Activated gamma-delta T cell treated with Interleukin-2 at 50 U/mL for 16 hours (primary cell): ENCODE data around the gene XKRX.

Experiments
- DNase-seq: peaks from one replicate; pipeline ENCODE4 v3.0.0-alpha.2; 2020

The XKRX gene

GRCh38 chrX:100883654-100884053 is 45.1 kb downstream of the XKRX start:
- no peak for DNase-seq

DNA sequence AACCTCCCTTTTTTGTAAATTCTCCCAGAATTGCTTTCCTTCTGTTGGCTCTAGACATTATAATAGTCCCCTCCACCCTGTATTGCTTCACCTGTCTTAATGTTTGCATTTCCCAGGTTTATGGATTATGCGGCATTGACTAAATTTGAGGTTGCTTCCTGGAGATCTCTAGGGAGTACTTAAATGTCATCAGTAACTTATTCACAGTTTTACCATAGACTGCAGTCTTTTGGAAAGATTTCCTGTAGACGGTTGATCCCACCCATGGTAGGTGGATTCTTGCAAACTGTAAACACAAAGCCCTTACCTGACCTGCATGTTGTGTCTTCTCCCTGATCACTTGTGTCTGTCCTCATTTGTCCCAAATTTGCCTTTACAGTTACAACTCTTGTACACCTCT is 48.3 kb downstream of the XKRX start:
- no peak for DNase-seq

DNA sequence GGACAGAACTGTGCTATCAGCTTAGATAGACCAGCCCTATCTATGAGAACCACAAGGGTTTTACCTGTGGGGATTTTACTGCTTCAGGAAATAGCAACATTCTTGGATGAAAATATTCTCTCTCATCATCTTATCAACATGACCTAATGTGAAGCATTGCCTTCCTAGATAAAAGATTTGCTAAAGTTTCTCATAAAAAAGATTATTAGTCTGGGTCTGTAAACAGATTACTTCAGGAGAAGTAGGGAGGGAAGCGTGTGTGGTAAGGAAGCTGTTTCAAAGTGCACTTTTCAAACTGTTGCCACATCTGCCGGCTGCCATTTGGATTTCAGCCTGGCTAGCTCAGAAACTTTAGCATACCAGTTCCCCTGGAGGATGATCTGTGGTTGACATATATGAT is 54.4 kb downstream of the XKRX start, which contains the start of gene NOX1:
NOX1 (minus strand) TSS at position 35 of the 400 bp plus-strand sequence. CDS start 220 bp downstream, outside the sequence.
- DNase-seq: no peak

DNA sequence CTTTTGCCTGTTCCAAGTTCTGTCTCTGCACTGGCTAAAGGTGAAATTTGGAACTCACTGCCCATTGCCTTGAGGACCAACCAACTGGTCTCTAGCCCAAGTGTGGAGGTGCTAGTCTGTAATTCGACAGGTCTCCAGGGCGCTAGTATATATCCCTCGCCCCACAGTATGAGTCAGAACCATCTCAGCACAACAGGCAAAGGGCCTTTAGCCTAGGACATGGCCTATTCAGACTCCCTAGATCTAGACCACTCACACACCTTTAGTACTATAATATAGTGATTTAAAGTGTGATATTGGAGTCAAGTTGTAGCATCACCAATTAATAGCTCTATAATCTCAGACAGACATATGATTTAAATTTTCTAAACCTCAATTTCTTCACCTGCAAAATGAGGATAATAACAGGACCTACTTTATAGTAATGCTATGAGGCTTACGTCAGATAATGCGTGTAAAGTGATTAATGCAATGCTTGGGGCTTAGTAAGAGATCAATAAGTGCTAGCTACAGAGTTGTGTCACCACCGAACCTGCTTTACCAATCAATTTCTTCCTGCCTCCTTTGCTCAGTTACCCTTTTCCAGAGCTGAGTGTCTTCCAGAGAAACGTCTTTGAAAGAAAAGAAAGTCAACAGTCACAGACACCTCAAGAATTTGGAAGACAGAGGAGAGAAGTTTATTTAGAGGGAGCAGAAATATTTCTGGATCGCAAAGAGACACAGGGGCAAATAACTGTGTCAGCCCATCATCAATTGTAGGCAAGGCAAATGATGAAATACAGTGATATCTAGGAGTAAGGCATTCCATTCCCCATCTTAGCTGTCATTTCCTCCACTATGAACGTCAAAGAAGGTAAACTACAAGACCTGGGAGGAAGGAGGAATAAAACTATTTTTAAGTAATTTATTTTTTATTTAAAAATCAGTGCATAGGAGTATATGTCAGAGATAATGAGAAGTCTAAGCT is 56.8 kb downstream of the XKRX start:
- no peak for DNase-seq

DNA sequence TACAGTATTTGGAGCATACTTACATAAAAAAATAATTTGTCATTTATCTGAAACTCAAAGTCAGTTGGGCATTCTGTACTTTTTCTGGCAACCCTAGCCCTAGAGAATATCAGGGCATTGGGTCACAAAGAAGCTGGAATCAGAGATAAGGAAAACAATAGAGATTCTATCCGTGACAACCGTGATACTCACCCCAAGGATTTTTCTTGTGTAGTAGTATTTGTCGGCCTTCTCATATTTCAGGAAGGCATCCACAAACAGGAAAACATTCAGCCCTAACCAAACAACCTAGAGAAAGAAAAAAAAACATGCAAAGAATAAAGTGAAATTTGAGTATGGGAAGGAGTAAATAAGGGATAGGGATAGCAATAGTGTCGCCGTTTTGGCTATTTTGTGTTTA is 58.2 kb downstream of the XKRX start:
- DNase-seq: no peak

- no peak for DNase-seq
Observed at GRCh38 chrX:100868273-100868672, 60.4 kb downstream of the XKRX start.

DNA sequence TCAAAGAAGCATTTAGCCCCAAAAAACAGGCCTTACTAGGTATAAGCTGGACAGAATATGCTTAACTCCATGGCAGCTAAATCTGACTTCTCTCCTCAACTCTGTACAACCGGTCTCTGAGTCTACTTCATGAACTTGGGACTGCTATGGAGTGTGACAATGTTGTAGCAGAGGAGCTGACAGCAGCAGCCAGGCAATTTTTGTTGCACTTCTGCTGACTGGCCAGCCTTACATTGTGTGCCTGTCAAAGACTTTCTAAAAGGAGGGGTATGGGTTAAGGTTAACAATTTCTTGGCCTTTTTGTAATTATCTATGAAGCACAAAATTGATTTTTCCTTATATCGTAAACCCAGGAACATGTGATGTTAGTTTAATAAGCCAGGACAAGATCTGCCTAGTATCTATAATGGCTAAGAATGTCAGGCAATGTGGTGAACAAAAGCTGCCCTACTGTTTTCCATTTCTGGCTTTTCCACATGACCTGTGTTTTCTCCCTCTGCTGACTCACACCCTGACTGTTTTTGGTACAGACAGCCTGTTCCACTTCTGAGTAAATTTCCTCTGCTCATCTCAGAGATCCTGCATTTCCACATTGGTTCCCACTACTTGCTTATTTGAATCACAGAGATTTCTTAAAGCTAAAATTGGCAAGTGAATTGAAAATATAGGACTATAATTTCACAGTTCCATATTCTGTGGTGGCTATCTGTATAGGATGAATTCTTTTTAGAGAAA is 63.9 kb downstream of the XKRX start:
- no peak for DNase-seq
